NB4 (cell line): ENCODE results near the gene ITPKA.

Experiments used
- POLR2A ChIP-seq: IDR thresholded peaks from 2 replicates; pipeline ENCODE4 v1.6.1; 2011; ENCODE audit warnings: mild to moderate bottlenecking; ENCODE audit not compliant: insufficient read length; ENCODE audit errors: extremely low read depth
- TF ChIP-seq, protein P1 (sequence below): IDR thresholded peaks from one replicate; pipeline ENCODE4 v1.5.1; 2012; ENCODE audit warnings: low read depth, low read length
- TF ChIP-seq, protein P2 (sequence below): IDR thresholded peaks from 2 replicates; pipeline ENCODE4 v1.6.1; 2011; ENCODE audit warnings: low read depth, low read length

DNA sequence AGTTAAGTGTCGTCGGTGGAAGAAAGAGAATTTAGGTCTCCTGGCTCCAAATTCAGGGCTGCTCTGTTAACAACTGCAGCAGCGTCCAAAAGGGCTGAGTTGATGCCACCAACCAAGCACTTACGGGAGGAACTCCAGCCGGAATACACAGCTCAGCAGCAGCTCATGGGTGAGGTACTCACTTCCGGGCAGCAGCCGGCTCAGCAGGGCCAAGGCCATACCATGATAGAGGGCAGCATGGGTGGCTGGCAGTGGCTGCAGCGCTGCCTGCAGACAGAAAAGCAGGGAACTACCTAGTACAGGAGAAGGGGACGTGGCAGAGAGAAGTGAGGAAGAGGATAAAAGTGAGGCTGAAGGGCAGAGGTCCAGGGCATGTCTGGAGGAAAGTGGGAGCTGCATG, 27.9 kb downstream of the ITPKA start:
- TF ChIP-seq, protein P1, sequence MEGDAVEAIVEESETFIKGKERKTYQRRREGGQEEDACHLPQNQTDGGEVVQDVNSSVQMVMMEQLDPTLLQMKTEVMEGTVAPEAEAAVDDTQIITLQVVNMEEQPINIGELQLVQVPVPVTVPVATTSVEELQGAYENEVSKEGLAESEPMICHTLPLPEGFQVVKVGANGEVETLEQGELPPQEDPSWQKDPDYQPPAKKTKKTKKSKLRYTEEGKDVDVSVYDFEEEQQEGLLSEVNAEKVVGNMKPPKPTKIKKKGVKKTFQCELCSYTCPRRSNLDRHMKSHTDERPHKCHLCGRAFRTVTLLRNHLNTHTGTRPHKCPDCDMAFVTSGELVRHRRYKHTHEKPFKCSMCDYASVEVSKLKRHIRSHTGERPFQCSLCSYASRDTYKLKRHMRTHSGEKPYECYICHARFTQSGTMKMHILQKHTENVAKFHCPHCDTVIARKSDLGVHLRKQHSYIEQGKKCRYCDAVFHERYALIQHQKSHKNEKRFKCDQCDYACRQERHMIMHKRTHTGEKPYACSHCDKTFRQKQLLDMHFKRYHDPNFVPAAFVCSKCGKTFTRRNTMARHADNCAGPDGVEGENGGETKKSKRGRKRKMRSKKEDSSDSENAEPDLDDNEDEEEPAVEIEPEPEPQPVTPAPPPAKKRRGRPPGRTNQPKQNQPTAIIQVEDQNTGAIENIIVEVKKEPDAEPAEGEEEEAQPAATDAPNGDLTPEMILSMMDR, result no peak
- no peak for TF ChIP-seq POLR2A
- TF ChIP-seq, protein P2, sequence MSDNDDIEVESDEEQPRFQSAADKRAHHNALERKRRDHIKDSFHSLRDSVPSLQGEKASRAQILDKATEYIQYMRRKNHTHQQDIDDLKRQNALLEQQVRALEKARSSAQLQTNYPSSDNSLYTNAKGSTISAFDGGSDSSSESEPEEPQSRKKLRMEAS, result no peak
